Sigmoid colon (tissue), 4 donors: ENCODE data around the gene SLC10A3.

Source experiments
- POLR2AphosphoS5 ChIP-seq, 4 donors: sonication (generic); formaldehyde crosslinking; IDR thresholded peaks; one replicate each; pipeline ENCODE4 v1.6.1; 2017; ENCODE audit warnings: antibody characterized with exemption in 4 of 4
- TF ChIP-seq, protein P1 (sequence below), 4 experiments: fragments of 450-650 bp in 3 of 4; fragments of 200-600 bp in 1 of 4; IDR thresholded peaks; one replicate each; pipeline ENCODE4 v1.5.1; 2016 to 2019; ENCODE audit warnings: antibody characterized with exemption in 4 of 4, mild to moderate bottlenecking in 3 of 4, moderate library complexity in 2 of 4

DNA sequence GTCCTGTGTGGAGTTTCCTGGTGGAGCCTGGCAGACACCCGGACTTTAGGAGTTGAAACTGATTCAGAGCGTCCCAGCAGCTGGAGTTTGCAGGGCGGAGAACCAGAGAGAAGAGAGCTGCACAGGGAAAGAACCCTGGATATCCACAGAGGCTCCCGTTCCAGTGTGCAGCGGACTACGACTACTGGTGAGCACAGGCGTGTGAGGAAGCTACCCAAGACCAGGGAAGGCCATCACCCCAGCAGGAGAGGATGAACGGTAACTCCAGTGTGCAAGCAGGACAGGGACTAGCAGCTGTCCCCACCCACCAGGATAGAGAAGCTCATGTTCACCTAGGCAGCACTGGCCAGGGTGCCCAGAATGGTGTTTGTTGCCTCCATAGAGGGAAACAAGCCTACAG is 13.6 kb downstream of the SLC10A3 start:
- TF ChIP-seq, protein P1, sequence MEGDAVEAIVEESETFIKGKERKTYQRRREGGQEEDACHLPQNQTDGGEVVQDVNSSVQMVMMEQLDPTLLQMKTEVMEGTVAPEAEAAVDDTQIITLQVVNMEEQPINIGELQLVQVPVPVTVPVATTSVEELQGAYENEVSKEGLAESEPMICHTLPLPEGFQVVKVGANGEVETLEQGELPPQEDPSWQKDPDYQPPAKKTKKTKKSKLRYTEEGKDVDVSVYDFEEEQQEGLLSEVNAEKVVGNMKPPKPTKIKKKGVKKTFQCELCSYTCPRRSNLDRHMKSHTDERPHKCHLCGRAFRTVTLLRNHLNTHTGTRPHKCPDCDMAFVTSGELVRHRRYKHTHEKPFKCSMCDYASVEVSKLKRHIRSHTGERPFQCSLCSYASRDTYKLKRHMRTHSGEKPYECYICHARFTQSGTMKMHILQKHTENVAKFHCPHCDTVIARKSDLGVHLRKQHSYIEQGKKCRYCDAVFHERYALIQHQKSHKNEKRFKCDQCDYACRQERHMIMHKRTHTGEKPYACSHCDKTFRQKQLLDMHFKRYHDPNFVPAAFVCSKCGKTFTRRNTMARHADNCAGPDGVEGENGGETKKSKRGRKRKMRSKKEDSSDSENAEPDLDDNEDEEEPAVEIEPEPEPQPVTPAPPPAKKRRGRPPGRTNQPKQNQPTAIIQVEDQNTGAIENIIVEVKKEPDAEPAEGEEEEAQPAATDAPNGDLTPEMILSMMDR (IDR thresholded peaks at IDR 0.05), result no peak
- TF ChIP-seq POLR2AphosphoS5 (IDR thresholded peaks at IDR 0.05), result no peak
